Measurements from ENCODE around the gene SHC3. TPM values are rescaled to one million over a fixed set of nuclear protein-coding genes. Genes with fewer than 3 reads are reported as not detected.

The SHC3 gene
- total RNA-seq, 3 donors from 2014 or later (not counting 1 experiment from before 2014, with no cell fraction given) = 0.02 to 0.09 (median 0.08) TPM

- intact Hi-C loops (cut with micrococcal nuclease) = no loop called here
- Histone ChIP-seq H3K27me3 (ENCODE audit: control insufficient read depth, insufficient read depth, low read length) (no peaks in the 10 kb centered on the region), H3K27ac (ENCODE audit: low read length) (no peak overlapping the region), H3K4me3 (ENCODE audit: low read length) (no peak overlapping the region), H3K9me3 (ENCODE audit: control insufficient read depth, insufficient read depth, low read length) (no peaks in the 10 kb centered on the region), H3K4me1 (ENCODE audit: control insufficient read depth, insufficient read depth, low read length) (no peaks in the 10 kb centered on the region), H3K36me3 (ENCODE audit: control insufficient read depth, insufficient read depth, low read length) (no peaks in the 10 kb centered on the region)
- DNase-seq (no peak), ATAC-seq (no peak)
- WGBS (ENCODE audit: insufficient coverage) = 78% methylated on average over 6 of the region's 8 CpGs
- Mint-ChIP-seq H3K9me3 (no peaks in the 10 kb centered on the region), H3K27ac (no peak overlapping the region), H3K27me3 (ENCODE audit: low read depth in 2 of 2) (peaks cover 10 to 24% of the 10 kb centered on the region in 2 donors), H3K36me3 (no peaks in the 10 kb centered on the region), H3K4me1 (no peaks in the 10 kb centered on the region), H3K4me3 (no peak overlapping the region)
- no peak for TF ChIP-seq CTCF (IDR thresholded peaks at IDR 0.05)
These were observed 129.0 kb downstream of the SHC3 start for GRCh38 chr9:89049646-89050045.

DNA sequence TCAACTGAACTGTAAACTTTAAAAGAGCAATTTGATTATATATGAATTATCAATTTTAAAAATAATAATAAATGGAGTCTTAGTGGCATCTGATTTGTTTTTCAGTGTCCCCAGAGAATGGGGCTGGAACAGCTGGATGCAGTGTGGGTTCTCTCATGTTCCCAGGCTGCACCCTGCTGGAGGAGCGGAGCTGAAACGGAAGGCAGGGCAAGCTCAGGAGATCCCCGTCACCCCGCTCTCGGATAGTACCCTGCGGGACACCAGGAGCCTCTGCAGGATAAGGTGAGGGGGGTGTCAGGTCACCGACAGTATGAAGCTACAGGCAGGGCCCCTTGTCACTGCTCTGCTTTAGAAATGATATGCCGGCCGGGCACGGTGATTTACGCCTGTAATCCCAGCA, 130.0 kb downstream of the SHC3 start:
- no peak for ATAC-seq

DNA sequence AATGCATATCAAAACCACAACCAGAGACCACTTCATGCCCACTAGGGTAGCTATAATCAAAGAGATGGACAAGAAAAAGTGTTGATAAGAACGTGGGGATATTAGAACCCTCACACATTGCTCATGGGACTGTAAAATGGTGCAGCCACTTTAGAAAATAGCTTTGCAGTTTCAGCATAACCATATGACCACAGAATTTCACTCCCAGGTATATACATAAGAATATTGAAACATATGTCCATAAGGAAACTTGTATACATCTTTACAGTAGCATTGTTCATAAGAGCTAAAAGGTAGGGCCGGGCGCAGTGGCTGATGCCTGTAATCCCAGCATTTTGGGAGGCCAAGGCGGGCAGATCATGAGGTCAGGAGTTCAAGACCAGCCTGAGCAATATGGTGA, 131.0 kb downstream of the SHC3 start:
- H3K9me3 Mint-ChIP-seq = no peaks in the 10 kb centered on the region
- Histone ChIP-seq H3K27ac (ENCODE audit: low read length) (no peak overlapping the region), H3K9me3 (ENCODE audit: control insufficient read depth, insufficient read depth, low read length) (no peaks in the 10 kb centered on the region), H3K4me1 (ENCODE audit: control insufficient read depth, insufficient read depth, low read length) (no peaks in the 10 kb centered on the region), H3K27me3 (ENCODE audit: control insufficient read depth, insufficient read depth, low read length) (no peaks in the 10 kb centered on the region), H3K4me3 (ENCODE audit: low read length) (no peak overlapping the region), H3K36me3 (ENCODE audit: control insufficient read depth, insufficient read depth, low read length) (no peaks in the 10 kb centered on the region)
- H3K27ac Mint-ChIP-seq = no peak overlapping the region
- 77% methylated on average over 4 of the region's 4 CpGs for WGBS (ENCODE audit: insufficient coverage)
- H3K4me3 Mint-ChIP-seq = no peak overlapping the region
- no peak for ATAC-seq
- no peak for TF ChIP-seq CTCF (IDR thresholded peaks at IDR 0.05)
- H3K4me1 Mint-ChIP-seq = no peaks in the 10 kb centered on the region
- no peaks in the 10 kb centered on the region for H3K36me3 Mint-ChIP-seq
- intact Hi-C loops (cut with micrococcal nuclease) = no loop called here
- DNase-seq = no peak
- peaks cover 10 to 24% of the 10 kb centered on the region in 2 donors for H3K27me3 Mint-ChIP-seq (ENCODE audit: low read depth in 2 of 2)

More for the DNA sequence above, 130.0 kb downstream of the SHC3 start:
- Histone ChIP-seq H3K27me3 (ENCODE audit: control insufficient read depth, insufficient read depth, low read length) (no peaks in the 10 kb centered on the region), H3K36me3 (ENCODE audit: control insufficient read depth, insufficient read depth, low read length) (no peaks in the 10 kb centered on the region), H3K27ac (ENCODE audit: low read length) (no peak overlapping the region), H3K4me3 (ENCODE audit: low read length) (no peak overlapping the region), H3K9me3 (ENCODE audit: control insufficient read depth, insufficient read depth, low read length) (no peaks in the 10 kb centered on the region), H3K4me1 (ENCODE audit: control insufficient read depth, insufficient read depth, low read length) (no peaks in the 10 kb centered on the region)
- Mint-ChIP-seq H3K4me3 (no peak overlapping the region), H3K9me3 (no peaks in the 10 kb centered on the region), H3K36me3 (no peaks in the 10 kb centered on the region), H3K27me3 (ENCODE audit: low read depth in 2 of 2) (peaks cover 10 to 24% of the 10 kb centered on the region in 2 donors), H3K27ac (no peak overlapping the region), H3K4me1 (no peaks in the 10 kb centered on the region)
- 91% methylated on average over 11 of the region's 11 CpGs for WGBS (ENCODE audit: insufficient coverage)
- TF ChIP-seq CTCF (IDR thresholded peaks at IDR 0.05) = no peak
- DNase-seq = no peak
- intact Hi-C loops (cut with micrococcal nuclease) = no loop called here

- intact Hi-C loops (cut with micrococcal nuclease) = no loop called here
- DNase-seq (no peak), ATAC-seq (no peak)
- WGBS (ENCODE audit: insufficient coverage) = 88% methylated on average over 2 of the region's 2 CpGs
- no peak for TF ChIP-seq CTCF (IDR thresholded peaks at IDR 0.05)
- no peaks in the 10 kb centered on the region for H3K27me3 ChIP-seq (ENCODE audit: control insufficient read depth, insufficient read depth, low read length)
- no peak overlapping the region for H3K27ac ChIP-seq (ENCODE audit: low read length)
- H3K36me3 ChIP-seq (ENCODE audit: control insufficient read depth, insufficient read depth, low read length) = no peaks in the 10 kb centered on the region
- no peaks in the 10 kb centered on the region for H3K4me1 Mint-ChIP-seq
- H3K27me3 Mint-ChIP-seq (ENCODE audit: low read depth in 2 of 2) = peaks cover 10 to 24% of the 10 kb centered on the region in 2 donors
- H3K9me3 Mint-ChIP-seq = no peaks in the 10 kb centered on the region
- no peak overlapping the region for H3K27ac Mint-ChIP-seq
- H3K4me1 ChIP-seq (ENCODE audit: control insufficient read depth, insufficient read depth, low read length) = no peaks in the 10 kb centered on the region
- H3K4me3 Mint-ChIP-seq = no peak overlapping the region
- H3K36me3 Mint-ChIP-seq = no peaks in the 10 kb centered on the region
- H3K9me3 ChIP-seq (ENCODE audit: control insufficient read depth, insufficient read depth, low read length) = no peaks in the 10 kb centered on the region
- no peak overlapping the region for H3K4me3 ChIP-seq (ENCODE audit: low read length)
These were observed 131.8 kb downstream of the SHC3 start for GRCh38 chr9:89046832-89047231.

All from natural killer cell (primary cell).